ENCODE measurements around the gene VWA3B. TPM values are rescaled to one million over a fixed set of nuclear protein-coding genes. Genes with fewer than 3 reads are reported as not detected.

VWA3B gene
- total and polyA plus RNA-seq, 8 donors, result 1.0 to 7.8 (median 4.6) TPM; not detected in 1

- Histone ChIP-seq H3K4me3 (no peak within 1 kb of the TSS), H3K9me3 (no peaks in the 10 kb centered on the region), H3K4me1 (peaks cover 3 to 10% of the 10 kb centered on the region in 2 donors), H3K27me3 (peaks cover 44 to 88% of the 10 kb centered on the region in 2 donors), H3K27ac (no peak within 1 kb of the TSS), H3K36me3 (no peaks in the 10 kb centered on the region)
- DNase-seq (peak in 2 of 4 donors; percentile 26 to 43), ATAC-seq (peak; percentile 80)
- TF ChIP-seq CTCF (IDR thresholded peaks at IDR 0.05), result no peak
- intact Hi-C loops (cut with DNase I), result no loop called here
Observed at GRCh38 chr2:98346311-98347236, 259.6 kb downstream of the VWA3B start, which contains the start of gene CNGA3. CNGA3 (plus strand) TSS chr2:98346456; CDS start chr2:98369976, 23,520 bp downstream.

- intact Hi-C loops (cut with DNase I), result no loop called here
- ATAC-seq, result no peak
- no peak overlapping the region for H3K4me3 ChIP-seq
- DNase-seq, result no peak
- H3K27me3 ChIP-seq, result peaks cover 44 to 87% of the 10 kb centered on the region in 2 donors
- no peaks in the 10 kb centered on the region for H3K36me3 ChIP-seq
- H3K27ac ChIP-seq, result no peak overlapping the region
- TF ChIP-seq CTCF (IDR thresholded peaks at IDR 0.05), result no peak
- H3K9me3 ChIP-seq, result no peaks in the 10 kb centered on the region
- peaks cover 3 to 10% of the 10 kb centered on the region in 2 donors for H3K4me1 ChIP-seq
Observed at GRCh38 chr2:98347298-98348065, 260.5 kb downstream of the VWA3B start.

GRCh38 chr2:98348066-98348561 is 261.1 kb downstream of the VWA3B start:
- Histone ChIP-seq H3K4me1 (peaks cover 3 to 10% of the 10 kb centered on the region in 2 donors), H3K27me3 (peaks cover 44 to 80% of the 10 kb centered on the region in 2 donors), H3K9me3 (no peaks in the 10 kb centered on the region), H3K36me3 (no peaks in the 10 kb centered on the region), H3K27ac (no peak overlapping the region), H3K4me3 (no peak overlapping the region)
- TF ChIP-seq CTCF (IDR thresholded peaks at IDR 0.05), result no peak
- DNase-seq, result no peak
- intact Hi-C loops (cut with DNase I), result no loop called here
- ATAC-seq, result no peak

- H3K4me3 ChIP-seq, result no peak overlapping the region
- H3K4me1 ChIP-seq, result peaks cover 3 to 10% of the 10 kb centered on the region in 2 donors
- DNase-seq (no peak), ATAC-seq (no peak)
- no peak overlapping the region for H3K27ac ChIP-seq
- H3K9me3 ChIP-seq, result no peaks in the 10 kb centered on the region
- peaks cover 37 to 57% of the 10 kb centered on the region in 2 donors for H3K27me3 ChIP-seq
- intact Hi-C loops (cut with DNase I), result no loop called here
- no peaks in the 10 kb centered on the region for H3K36me3 ChIP-seq
- no peak for TF ChIP-seq CTCF (IDR thresholded peaks at IDR 0.05)
Observed at GRCh38 chr2:98350411-98350810, 263.4 kb downstream of the VWA3B start.
